Fibroblast of lung (primary cell): ENCODE results near the gene LCN15.
"Not testable (repeated sequence)": the region's sequence is repeated elsewhere in the genome, so short reads cannot be mapped to it uniquely, and the experiment has no call there.

Experiments used
- CTCF ChIP-seq, 2 donors: IDR thresholded peaks in 1 of 2; conservative IDR thresholded peaks in 1 of 2; 1 replicate in 1 of 2; 2 replicates in 1 of 2; pipeline ENCODE4 v1.5.1; 2011 to 2012; ENCODE audit warnings: low read length in 2 of 2, control low read depth in 1 of 2, inconsistent platforms in 1 of 2, low read depth in 1 of 2, mild to moderate bottlenecking in 1 of 2
- EZH2 ChIP-seq: IDR thresholded peaks from 2 replicates; pipeline ENCODE4 v1.5.1; 2012; ENCODE audit warnings: low read length, control low read depth, mild to moderate bottlenecking; ENCODE audit errors: missing control alignments

- not testable (repeated sequence) for TF ChIP-seq CTCF (conservative IDR thresholded peaks at IDR 0.05 in 1 of 2, IDR thresholded peaks at IDR 0.05 in 1 of 2; ENCODE audit: low read depth in 1 of 2, low read length in 2 of 2); EZH2
These were observed 1.6 kb upstream of the LCN15 start for GRCh38 chr9:136765745-136766409.
